NCI-H2029 (cell line): ENCODE measurements around the gene PHF2.

Source experiments
- DNase-seq: peaks from one replicate; lab custom pipeline; 2025; lab: John Stamatoyannopoulos, UW

PHF2 gene

DNA sequence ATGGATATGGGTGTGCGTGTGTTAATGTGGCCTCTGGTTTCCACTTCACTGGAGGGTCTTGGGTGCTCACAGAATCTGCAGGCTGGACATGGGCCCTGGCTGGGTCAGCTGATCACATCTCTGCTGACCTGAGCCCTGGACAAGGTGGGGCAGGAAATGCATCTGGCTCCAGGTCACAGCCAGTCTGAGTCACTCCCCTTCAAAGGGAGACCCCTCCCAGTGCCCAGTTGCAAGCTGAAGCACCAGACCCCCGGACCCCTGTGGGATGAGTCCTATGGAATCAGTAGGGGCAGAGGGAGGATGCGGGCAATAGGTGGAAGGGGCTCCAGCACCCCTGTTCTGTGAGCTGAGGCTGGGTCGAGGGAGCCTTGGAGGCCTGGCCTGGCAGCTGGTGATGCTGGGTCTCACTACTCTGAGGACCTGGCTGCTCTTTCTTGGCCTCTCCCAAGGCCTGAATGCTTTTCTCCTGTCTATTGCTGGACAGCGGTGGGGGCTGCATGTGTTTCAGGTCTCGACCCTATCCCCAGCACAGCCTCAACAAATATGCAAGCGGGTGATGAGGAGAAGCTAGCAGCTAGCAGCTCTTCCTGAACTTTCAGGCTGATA, 54.5 kb downstream of the PHF2 start:
- DNase-seq: no peak

DNA sequence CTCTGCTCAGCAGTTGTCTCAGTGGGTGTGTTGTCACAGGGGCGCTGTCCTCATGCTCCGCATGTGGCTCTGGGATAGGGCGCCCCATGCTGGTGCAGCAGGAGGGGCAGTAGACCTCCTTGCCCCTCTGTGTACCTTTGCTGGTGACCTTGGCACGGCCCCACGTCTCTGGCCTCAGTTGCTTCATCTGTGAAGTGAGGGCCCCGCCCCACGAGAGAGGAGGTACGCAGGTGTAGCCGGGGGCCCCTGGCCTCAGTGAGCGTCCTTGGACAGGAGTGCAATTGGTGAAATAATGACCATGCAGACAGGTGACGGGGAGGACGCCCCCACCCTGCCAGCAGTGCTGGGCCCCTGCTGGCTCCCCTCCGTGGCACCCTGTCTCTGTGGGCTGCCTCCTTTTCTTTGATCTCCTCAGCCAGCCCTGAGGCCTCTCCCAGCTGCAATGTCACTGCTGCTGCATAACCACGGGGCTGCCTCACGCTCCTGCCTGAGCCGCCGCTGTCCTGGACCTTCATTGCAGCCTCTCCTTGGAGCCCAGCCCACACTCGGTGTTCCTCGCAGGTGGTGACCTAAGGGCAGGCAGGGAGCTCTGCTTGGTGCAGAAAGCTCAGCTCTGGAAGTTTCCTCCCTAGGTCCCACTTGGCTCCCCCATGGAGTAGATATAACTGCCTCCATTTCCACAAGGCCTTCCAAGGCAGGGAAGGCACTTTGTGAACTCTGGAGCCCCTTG, 57.3 kb downstream of the PHF2 start:
- no peak for DNase-seq

DNA sequence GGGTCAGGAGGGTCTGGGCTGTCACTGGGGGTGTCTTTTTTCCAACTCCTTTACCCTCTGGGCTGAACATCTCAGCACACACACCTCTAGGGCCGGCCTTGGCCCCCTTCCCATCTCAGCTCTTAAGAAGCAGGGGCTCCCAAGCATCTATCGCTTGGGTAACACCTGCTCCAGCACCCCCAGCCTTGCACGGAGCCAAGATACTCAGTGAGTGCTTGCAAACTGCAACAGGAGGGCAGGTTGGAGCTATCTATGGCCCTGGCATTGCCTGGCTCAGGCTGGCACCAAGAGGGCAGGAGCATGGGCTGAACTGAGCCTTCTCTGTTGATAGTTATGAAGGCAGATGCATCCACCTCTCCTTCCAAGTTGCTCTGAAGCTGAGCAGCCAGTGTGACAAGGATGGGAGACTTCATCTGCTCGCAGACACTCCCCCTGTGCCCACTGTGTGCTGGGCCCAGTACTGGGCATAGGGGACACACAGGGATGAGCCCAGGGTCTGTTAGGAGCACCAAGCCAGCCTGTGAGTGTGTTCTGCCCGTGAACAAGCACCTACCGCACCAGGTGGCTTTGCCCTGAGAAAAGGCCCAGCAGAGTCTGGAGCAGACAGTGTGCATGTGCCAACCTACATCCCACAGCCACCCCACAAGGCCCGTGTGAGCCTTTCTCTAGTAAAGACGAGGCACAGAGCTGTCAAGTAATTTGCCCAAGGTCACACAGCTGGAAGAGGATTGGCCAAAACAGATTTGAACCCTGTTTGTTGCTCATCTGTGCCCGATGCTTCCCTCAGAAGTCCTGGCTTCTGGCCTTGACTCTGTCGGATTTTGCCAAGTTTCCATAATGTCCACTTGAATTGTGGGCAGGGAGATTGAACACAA, 58.2 kb downstream of the PHF2 start:
- DNase-seq: no peak

DNA sequence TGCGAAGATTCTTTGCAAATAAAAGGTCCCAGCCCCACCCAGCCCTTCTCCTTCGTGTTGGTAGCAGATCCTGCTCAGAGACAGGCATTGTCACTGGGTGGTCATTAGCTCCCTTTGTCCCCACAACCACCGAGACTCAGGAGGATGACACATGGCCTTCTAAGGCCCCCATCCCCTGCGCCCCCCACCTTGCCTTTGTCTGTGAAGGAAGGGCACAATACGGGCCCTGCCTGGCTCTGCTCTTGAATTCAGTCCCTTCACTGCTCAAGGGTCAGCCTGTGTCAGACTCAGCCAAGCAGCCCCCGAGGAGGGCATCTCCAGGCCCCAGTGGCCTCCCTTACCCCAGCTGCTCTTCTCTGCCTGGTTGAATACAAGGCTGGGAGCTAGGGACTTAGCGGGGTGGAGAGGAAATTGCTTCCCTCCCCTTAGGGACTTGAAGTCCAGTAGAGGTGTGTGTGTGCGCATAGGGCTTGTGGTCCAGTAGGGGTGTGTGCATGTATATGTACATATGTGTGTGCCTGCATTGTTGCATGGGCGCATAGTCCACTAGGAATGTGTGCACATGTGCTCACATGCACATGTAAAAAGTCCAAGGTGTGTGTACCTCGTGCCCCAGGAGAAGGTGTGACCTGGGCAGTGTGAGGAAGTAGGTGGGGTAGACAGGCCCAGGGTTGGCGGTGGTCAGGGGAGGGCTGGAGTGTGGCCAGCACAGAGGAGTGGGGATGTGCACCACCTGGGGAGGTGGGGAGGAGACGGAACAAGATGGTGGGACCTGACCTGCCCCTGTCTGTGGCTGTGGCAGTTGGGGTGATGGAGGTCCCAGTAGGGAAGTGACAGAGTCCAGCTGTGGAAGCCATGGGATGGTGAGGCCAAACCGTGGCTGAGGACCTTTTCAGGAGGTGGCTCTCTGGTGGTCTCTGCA, 59.1 kb downstream of the PHF2 start:
- no peak for DNase-seq

DNA sequence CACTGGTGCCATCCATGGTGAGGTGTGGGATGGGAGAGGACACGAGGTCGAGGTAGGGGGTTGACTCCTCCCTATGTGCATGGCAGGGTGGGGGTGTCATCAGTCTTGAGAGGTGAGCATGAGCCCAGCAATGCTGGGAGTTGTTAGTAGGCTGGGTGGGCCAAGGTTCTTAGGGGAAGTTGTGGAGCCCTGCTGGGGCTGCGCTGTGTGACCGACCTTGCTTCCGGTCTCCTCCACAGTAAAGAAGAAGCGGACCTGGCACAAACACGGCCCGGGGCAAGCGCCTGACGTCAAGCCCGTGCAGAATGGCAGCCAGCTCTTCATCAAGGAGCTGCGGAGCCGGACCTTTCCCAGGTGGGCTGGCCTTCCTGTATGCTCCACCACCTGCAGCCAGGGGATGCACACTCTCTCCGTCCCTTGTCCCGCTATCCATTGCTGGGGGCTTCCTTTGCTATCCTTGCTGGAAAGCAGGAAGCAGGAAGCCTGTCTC, 59.8 kb downstream of the PHF2 start:
- no peak for DNase-seq

DNA sequence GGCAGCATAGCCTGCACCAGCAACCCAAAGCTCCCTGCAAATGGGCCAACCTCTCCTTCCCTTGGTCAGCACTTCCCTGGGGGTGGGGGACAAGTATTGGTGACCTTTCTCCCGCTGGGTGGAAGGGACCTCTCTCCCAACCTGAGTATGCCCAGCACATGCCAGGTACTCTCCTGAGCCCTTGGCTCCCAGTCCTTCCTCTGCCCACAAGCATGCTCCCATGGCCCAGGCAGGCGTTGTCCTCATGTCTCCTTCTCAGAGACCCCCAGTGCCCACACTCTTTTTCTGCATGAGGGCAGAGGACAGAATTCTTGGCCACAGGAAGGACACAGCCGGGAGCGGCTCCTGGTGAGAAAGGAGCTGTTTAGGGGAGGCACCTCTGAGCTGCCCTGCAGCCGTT, 60.3 kb downstream of the PHF2 start:
- no peak for DNase-seq

DNA sequence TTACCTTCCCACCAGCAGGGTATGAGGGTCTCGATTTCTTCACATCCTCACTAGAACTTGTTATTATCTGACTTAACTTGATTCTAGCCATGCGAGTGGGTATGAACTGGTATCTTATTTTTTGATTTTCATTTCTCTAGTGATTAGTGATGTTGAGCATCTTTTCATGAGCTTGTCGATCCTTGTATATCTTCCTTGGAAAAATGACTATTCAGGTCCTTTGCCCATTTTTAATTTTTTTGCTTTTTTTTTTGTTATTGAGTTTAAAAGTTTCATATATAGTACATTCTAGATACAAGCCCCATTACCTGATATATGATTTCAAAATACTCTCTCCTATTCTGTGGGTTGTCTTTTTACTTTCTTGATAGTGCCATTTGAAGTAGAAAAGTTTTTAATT, 61.5 kb downstream of the PHF2 start:
- no peak for DNase-seq

DNA sequence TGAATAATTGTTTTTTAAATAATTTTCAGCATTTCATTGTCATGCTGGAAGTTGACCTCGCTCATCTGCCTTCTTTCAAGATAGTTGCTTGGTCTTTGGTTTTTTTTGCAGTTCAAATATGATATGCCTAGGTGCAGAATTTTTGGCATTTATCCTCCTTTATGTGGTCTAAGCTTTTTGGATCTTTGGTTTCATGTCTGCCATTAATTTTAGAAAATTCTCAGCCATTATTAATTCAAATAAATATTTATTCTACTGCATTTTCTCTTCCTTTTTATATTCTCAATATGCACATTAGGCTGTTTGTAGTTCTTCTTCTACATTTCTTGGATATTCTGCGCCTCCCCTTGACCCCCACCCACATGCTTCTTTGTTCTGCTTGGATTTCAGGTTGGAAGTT, 63.6 kb downstream of the PHF2 start:
- no peak for DNase-seq

DNA sequence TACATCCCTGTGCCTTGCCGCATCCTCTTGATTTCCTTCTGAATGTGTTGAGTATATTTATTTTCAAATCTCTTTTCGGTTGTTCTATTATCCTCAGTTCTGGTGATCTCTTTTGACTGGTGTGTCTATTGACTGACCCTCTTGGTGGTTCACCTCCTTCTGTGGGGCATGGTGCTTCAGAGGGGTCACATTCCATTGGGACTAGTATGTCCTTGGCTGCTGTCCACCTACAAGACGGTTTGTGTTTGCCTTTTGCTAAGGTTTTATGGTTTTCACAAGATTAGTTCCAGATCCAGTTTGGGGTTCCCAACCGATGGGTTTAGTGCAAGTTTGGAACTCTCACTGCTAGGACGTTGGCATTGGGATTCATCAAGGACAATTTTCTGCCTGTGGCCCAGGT, 66.6 kb downstream of the PHF2 start:
- DNase-seq: no peak

DNA sequence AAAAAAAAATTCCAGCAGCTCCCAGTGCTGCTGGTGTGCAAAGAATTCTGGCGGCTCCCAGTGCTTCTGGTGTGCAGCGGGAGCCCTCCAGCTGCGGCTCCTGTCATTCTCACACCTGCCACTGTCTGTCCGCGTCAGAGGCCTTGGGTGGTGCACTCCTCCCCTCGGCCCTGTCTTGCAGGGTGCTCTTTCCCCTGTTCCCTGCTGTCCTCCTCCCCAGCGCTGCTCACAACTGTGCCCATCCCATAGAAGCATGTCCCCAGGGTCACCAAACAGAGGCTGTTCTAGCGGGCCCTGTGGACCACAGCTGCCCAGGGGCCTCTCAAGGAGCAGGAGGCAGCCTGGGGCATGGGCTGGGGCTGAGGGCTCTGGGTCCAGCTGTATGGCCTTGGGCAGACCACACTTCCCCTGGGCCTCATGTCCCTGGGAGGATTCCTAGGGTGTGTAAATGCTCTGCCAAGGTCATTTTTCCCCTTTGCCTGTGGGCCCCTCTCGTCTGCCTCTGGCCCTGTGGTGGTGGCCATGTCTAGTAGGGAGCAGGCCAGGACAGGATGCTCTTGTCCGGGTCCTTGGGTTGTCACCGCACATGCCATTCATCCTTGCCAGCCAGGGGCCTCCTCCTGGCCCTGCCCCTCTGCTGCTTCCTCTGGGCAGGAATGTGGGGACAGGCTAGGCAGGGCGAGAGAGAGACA, 68.2 kb downstream of the PHF2 start:
- no peak for DNase-seq

DNA sequence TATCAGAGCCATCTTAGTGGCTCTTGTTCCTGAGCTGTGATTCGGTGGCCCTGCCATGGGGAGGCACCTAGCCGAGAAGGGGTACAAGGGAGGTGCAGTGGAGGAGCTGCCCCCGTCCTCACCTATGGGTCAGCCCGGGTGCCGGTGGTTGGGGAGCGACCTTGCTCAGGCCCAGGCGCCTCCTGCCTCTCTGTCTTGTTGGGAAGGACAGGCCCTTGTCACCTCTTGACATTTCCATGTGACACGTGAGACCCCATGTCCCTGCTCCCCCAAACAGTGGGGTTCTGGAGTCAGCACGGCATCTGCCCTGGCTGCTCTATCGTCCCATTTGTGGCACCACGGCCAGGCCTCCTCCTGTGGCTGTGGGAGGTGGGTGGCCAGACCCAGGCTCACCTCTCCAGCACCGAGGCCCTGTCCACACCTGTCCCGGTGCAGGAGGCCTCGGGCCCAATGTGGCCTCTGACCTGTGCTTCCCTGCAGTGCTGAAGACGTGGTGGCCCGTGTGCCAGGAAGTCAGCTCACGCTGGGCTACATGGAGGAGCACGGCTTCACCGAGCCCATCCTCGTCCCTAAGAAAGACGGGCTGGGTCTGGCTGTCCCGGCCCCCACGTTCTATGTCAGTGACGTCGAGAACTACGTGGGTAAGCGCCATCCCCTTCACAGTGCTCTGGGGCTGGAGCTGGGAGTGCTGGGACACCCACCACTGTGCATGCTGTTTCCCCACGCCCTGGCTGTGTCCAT, 68.9 kb downstream of the PHF2 start:
- no peak for DNase-seq

DNA sequence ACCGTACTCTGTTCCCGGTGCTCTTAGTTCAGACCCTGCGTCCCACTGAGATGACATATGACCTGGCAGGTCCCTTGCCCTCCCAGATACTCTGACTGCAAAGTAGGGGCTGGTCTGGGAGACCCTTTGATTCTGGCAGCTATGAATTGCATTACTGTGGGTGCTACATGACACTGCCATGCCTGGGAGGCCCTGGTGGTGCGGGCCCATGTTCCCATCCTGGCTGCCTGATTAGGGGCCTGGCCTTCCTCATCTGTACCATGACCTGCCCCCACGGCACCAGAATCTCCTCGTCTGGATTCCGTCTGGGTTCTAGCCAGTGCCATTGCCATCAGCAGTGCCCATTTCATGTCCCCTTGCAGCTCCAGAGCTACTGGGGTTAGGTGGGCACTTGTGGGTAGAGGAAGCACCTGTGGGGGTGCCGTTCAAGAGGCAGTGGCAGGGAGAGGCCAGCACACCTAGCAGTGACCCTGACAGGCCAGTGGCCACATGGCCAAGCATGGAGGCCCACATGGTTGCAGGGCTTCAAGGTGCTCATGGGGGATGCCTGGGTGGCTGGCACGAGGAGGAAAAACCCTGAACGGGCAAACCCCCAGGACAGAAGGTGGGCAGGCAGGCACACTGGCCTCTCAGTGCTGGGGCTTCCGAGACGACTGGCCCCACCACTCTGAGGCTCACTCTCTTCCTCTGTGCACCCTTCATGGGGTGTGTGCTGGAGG, 69.7 kb downstream of the PHF2 start:
- DNase-seq: no peak

DNA sequence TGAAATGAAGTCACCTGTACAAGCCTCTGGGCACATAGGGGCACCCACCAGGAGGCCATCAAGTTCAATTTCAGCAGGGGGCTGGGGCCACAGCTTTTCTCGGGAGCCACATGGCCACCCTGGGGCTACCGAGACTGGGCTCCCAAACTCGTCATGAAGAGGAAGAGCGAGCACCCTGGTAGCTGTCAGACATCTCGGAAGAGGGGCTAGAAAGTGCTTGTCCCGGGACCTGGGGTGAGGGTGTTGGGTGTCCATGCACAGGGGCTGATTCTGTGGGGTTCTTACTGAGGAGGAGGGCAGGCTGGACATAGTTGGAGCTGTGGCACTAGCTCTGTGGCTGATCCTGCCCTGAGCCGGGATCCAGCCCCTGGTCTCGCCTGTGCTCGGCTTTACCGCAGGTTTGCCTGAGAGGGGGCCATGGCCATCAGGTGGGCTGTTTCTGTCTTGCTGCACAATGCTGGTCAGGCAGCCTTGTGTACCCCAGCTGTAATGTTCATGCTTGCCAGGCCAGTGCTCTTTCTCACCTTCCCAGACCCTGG, 70.3 kb downstream of the PHF2 start:
- DNase-seq: no peak

DNA sequence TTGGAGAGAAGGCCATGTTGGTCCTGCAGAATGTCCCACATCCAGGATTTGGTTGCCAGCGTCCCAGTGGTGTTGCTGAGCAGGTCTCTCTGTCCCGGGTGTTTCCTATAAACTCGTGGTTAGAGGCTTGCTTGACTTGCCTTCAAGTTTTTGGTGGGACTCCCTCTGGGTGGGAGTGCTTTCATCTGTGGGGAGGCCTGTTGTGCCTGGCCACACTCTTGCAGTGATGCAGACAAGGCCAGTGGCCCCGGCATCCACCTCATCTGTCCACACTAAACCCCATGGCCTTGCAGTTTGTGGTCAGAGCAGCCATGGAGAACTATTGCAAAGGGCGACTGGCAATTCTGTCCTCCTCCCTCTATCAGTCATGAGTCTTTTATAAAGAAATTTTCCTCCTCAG, 71.8 kb downstream of the PHF2 start:
- DNase-seq: no peak

DNA sequence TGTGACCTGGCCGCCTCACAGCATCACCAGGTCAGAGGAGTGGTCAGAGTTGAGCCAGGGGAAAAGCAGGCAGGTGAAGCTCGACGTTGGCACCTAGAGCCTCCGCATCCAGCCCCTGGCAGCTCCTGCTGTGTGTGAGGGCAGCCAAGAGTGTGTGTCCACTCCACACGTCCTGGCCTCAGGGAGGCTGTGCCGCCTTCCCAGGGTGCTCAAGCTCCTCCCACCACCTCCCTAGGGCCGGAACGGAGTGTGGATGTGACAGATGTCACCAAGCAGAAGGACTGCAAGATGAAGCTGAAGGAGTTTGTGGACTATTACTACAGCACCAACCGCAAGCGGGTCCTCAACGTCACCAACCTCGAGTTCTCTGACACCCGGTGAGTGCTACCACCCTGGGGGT, 72.5 kb downstream of the PHF2 start:
- no peak for DNase-seq

DNA sequence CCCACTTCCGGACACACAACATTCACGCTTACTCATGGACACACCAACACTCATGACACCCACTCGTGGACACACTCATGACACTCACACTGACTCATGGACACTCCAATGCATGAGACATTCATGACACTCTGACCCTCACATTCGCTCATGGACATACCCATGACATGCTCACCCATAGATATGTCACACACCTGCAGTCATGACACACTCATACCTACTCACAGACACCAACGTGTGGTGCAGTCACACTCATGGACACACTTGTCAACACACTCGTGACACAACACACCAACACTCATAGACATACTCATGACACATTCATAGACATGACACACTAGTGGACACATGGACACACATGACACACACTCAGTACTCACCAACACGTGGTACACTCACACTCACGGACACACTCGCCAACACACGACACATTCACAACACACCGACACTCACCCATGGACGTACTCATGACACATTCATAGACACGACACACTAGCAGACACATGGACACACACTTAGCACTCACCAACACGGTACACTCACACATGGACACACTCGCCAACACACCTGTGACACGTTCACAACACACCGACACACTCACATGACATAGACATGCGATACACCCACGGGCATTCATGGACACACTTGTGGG, 73.4 kb downstream of the PHF2 start:
- no peak for DNase-seq

DNA sequence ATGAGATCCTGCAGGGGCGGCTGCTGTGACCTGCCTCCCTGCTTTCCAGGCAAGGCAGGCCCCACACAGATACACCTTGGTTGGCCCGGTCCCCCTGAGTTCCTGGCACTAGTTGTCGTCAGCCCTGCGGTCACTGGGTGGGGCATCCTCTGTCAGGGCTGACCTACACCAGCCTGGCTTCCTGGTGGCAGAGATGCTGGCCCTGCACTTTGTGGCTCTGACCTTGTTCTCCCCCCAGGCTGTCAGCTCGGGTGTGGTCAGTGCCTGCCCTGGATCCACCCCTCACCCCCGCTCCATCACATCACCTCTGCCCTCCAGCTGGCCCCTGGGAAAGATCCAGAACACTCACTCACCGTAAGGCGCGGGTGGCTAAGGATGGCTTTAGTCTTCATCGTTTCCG, 74.1 kb downstream of the PHF2 start:
- no peak for DNase-seq

DNA sequence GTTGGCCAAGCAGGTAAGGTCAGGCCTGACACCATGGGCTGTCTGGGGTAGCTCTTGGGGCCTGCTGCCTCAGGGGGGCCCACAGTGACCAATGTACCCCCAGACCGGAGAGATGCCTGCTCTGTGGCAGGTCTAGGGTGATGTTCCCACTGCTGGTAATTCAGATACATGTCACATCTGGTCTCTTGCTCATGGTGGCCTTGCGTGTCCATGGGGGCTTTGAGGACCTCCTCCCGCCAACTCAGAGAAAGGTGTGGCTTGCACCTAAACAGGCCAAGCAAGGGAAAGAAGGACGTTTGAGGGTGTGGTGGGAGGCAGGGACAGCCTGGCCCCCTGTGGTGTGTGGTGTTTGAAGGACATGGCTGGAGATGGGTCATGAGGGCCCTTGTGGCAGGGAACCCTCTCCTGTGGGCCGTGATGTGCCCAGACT, 75.2 kb downstream of the PHF2 start:
- DNase-seq: no peak
